Endothelial cell of umbilical vein (primary cell): ENCODE data around the gene SETX. TPM values are rescaled to one million over a fixed set of nuclear protein-coding genes. Genes with fewer than 3 reads are reported as not detected.

Experiments
- BruUV-seq: library from RNA; stranded (reverse); fragments of 400-500 nt; replicated peaks from 2 replicates; lab custom pipeline; 2021; lab: Mats Ljungman, UMichigan
- CTCF ChIA-PET: fragments of 300-600, 350-600 bp; sonication (Branson Sonifier 250); formaldehyde crosslinking; loops from one replicate; lab custom pipeline; 2021; ENCODE audit warnings: antibody characterized with exemption, inconsistent platforms; lab: Charles Lee
- POLR2A ChIA-PET: fragments of 300-600, 350-600 bp; sonication (Branson Sonifier 250); formaldehyde crosslinking; loops from one replicate; lab custom pipeline; 2021; ENCODE audit warnings: antibody characterized with exemption, inconsistent platforms; lab: Charles Lee
- DNase-seq: peaks from one replicate; pipeline ENCODE4 v3.0.0-alpha.2; 2011; ENCODE audit warnings: low read depth, low spot score
- FAIRE-seq: peaks from 2 replicates; lab custom pipeline; 2011; peaks lifted over from hg19 to GRCh38; lab: Jason Lieb, UNC
- H2AFZ ChIP-seq: 2 replicates; pipeline ENCODE4 v1.6.0; 2012; ENCODE audit warnings: low read depth, low read length, control low read depth, inconsistent platforms
- H3K27ac ChIP-seq: 2 replicates; pipeline ENCODE4 v1.5.1; 2011; ENCODE audit warnings: low read depth, mild to moderate bottlenecking, control low read depth, low read length, moderate library complexity; ENCODE audit not compliant: insufficient read depth
- H3K27me3 ChIP-seq, 2 experiments: 2 replicates each; pipeline versions ENCODE4 v1.6.0 to v1.6.1; 2011; ENCODE audit warnings: low read length in 2 of 2, mixed read lengths in 1 of 2; ENCODE audit not compliant: control insufficient read depth in 2 of 2, insufficient read depth in 2 of 2
- H3K36me3 ChIP-seq, 2 experiments: 2 replicates in 1 of 2; 3 replicates in 1 of 2; pipeline ENCODE4 v1.5.1; 2011; ENCODE audit warnings: low read length in 2 of 2, mild to moderate bottlenecking in 1 of 2, moderate library complexity in 1 of 2; ENCODE audit not compliant: control insufficient read depth in 2 of 2, insufficient read depth in 2 of 2; ENCODE audit errors: extremely low read depth in 1 of 2
- H3K4me1 ChIP-seq: 3 replicates; pipeline ENCODE4 v1.5.1; 2011; ENCODE audit warnings: mild to moderate bottlenecking, low read length; ENCODE audit not compliant: control insufficient read depth, insufficient read depth; ENCODE audit errors: extremely low read depth
- H3K4me2 ChIP-seq: 2 replicates; pipeline ENCODE4 v1.6.1; 2011; ENCODE audit warnings: low read length, control low read depth, mixed read lengths; ENCODE audit not compliant: insufficient read depth
- H3K4me3 ChIP-seq, 3 experiments: fragments of 200-600 bp in 1 of 3; sonication (generic), shearing (Covaris generic) in 1 of 3; replicated peaks in 1 of 3; 2 replicates each; pipeline ENCODE4 v1.5.1; 2011 to 2016; ENCODE audit warnings: control low read depth in 3 of 3, low read length in 3 of 3, mild to moderate bottlenecking in 2 of 3, inconsistent platforms in 1 of 3, low read depth in 1 of 3, moderate library complexity in 1 of 3; ENCODE audit not compliant: insufficient read depth in 1 of 3
- H3K79me2 ChIP-seq: 2 replicates; pipeline ENCODE4 v1.6.0; 2012; ENCODE audit warnings: low read length, inconsistent platforms; ENCODE audit not compliant: control insufficient read depth, insufficient read depth
- H3K9ac ChIP-seq: replicated peaks from 2 replicates; pipeline ENCODE3; 2011; ENCODE audit warnings: low read length, control low read depth; ENCODE audit not compliant: insufficient read depth; ENCODE audit errors: extremely low read depth
- H3K9me1 ChIP-seq: replicated peaks from 3 replicates; pipeline ENCODE4 v1.6.0; 2011; ENCODE audit warnings: mild to moderate bottlenecking, low read length; ENCODE audit not compliant: control insufficient read depth, insufficient read depth; ENCODE audit errors: extremely low read depth
- H3K9me3 ChIP-seq: replicated peaks from 2 replicates; pipeline ENCODE4 v1.5.1; 2012; ENCODE audit warnings: low read length, inconsistent platforms; ENCODE audit not compliant: control insufficient read depth, insufficient read depth
- H4K20me1 ChIP-seq: replicated peaks from 2 replicates; pipeline ENCODE3; 2011; ENCODE audit warnings: mild to moderate bottlenecking, low read length; ENCODE audit not compliant: control insufficient read depth, insufficient read depth; ENCODE audit errors: extremely low read depth
- CTCF ChIP-seq, 2 donors: IDR thresholded peaks; 1 replicate in 1 of 2; 2 replicates in 1 of 2; pipeline ENCODE4 v1.5.1; 2011; ENCODE audit warnings: low read length in 2 of 2, mild to moderate bottlenecking in 2 of 2, moderate library complexity in 2 of 2, control low read depth in 1 of 2, inconsistent platforms in 1 of 2, low read depth in 1 of 2; ENCODE audit not compliant: insufficient read depth in 1 of 2; ENCODE audit errors: extremely low read depth in 1 of 2
- EZH2 ChIP-seq: IDR thresholded peaks from 2 replicates; pipeline ENCODE4 v1.6.1; 2012; ENCODE audit warnings: borderline replicate concordance, low read depth, mild to moderate bottlenecking, moderate library complexity, low read length, inconsistent platforms; ENCODE audit not compliant: severe bottlenecking
- FOS ChIP-seq: IDR thresholded peaks from 2 replicates; pipeline ENCODE4 v1.6.1; 2011; ENCODE audit warnings: mild to moderate bottlenecking, low read length, moderate library complexity, borderline replicate concordance; ENCODE audit not compliant: insufficient read depth
- GATA2 ChIP-seq: IDR thresholded peaks from 2 replicates; pipeline ENCODE4 v1.7.0; 2011; ENCODE audit warnings: low read depth, mild to moderate bottlenecking, moderate library complexity, mixed read lengths, low read length; ENCODE audit not compliant: insufficient read length, insufficient read depth
- JUN ChIP-seq: IDR thresholded peaks from 2 replicates; pipeline ENCODE4 v1.6.1; 2011; ENCODE audit warnings: borderline replicate concordance, low read depth; ENCODE audit not compliant: insufficient read length, insufficient read depth
- MYC ChIP-seq: IDR thresholded peaks from one replicate; pipeline ENCODE4 v1.6.1; 2011; ENCODE audit warnings: mild to moderate bottlenecking, low read depth, low read length
- POLR2A ChIP-seq: IDR thresholded peaks from 2 replicates; pipeline ENCODE4 v1.6.1; 2012; ENCODE audit warnings: low read depth, mild to moderate bottlenecking, control low read depth, low read length
- POLR2AphosphoS5 ChIP-seq: IDR thresholded peaks from 2 replicates; pipeline ENCODE4 v1.6.1; 2012; ENCODE audit warnings: low read depth, mild to moderate bottlenecking, control low read depth, low read length, moderate library complexity; ENCODE audit not compliant: insufficient read depth
- dilution Hi-C: fragments of 300-500 bp; cut with MboI; formaldehyde crosslinking; loops from one replicate; pipeline ENCODE4 v1.15.0; 2019; ENCODE audit warnings: low sequenced_read_pairs; ENCODE audit not compliant: extremely low pct_ligation_motif_present
- intact Hi-C: fragments of 100-400 bp; cut with micrococcal nuclease; formaldehyde crosslinking; loops from one replicate; pipeline ENCODE4 v1.10.0; 2022
- polyA plus RNA-seq, 4 experiments: library from polyadenylated mRNA; depleted of rRNA in 3 of 4; stranded (reverse) in 3 of 4; unstranded in 1 of 4; fragments of >200 nt; gene quantifications; 2 replicates each; pipeline versions ENCODE4 v1.2.1 to v1.2.3, GENCODE V29; 2011 to 2012; ENCODE audit warnings: missing spikeins in 1 of 4
- total RNA-seq: library from RNA; stranded (reverse); gene quantifications from 2 replicates; pipeline ENCODE4 v1.2.3, GENCODE V29; 2021
- TF ChIP-seq, protein P1 (sequence below): IDR thresholded peaks from 2 replicates; pipeline ENCODE4 v1.6.1; 2011; ENCODE audit not compliant: insufficient read depth, insufficient read length

SETX gene
- total and polyA plus RNA-seq, 2 donors (not counting 3 experiments of a cell fraction or from before 2014, with no cell fraction given) = 20.9 to 47.7 TPM

DNA sequence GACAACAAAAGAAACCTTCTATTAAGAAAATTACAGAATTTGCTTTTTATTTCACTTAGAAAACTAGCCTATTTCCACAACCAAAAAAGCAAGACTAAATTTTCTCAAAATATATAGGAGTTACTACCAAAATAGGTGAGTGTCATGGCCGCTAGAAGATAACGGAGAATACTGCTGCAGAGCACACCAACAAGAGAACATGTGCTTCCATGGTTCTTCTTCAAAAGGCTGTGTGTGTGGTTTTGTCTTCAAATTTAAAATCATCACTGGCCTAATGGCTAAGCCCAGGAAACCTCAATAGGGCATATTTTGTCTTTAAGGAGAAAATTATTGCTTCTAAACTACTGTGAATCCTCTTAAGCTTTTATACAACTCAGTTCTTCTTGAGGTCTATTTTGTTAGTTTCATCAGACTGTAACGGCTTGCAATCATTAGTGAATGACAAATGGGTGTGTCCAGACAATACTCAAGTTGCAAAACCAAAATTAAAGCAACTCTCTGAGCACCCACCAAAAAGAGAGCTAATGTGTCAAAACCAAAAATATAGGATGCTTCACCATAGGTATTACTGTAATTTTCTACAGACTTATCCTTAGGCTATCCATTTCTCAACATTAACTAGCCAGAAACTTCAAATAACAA, 3.3 kb downstream of the SETX start:
- POLR2A ChIA-PET = no interaction called here
- peak overlapping the region; percentile 13 to 60 (median 20) for H3K4me3 ChIP-seq
- peaks cover 10 to 14% of the 10 kb centered on the region in 2 experiments for H3K36me3 ChIP-seq
- H3K79me2 ChIP-seq = peaks cover 41% of the 10 kb centered on the region
- H3K27ac ChIP-seq = no peak overlapping the region
- FAIRE-seq (no peak), DNase-seq (no peak)
- no peak overlapping the region for H2AFZ ChIP-seq
- peaks cover 33% of the 10 kb centered on the region for H3K4me1 ChIP-seq
- BruUV-seq = no TSS peak
- intact Hi-C loops (loop anchor here (5.0 kb wide), 1 partner anchor 56 kb away; the partner anchor contains the start of gene TTF1), dilution Hi-C loops (no loop called here)
- peak overlapping the region; percentile 91 for H3K4me2 ChIP-seq
- TF ChIP-seq FOS (no peak), JUN (no peak), EZH2 (no peak), GATA2 (no peak), POLR2A (no peak), MYC (no peak), POLR2AphosphoS5 (no peak), CTCF (IDR thresholded peaks at IDR 0.05; ENCODE audit: extremely low read depth in 1 of 2, insufficient read depth in 1 of 2, low read depth in 1 of 2, low read length in 2 of 2) (no peak)
- TF ChIP-seq, protein P1, sequence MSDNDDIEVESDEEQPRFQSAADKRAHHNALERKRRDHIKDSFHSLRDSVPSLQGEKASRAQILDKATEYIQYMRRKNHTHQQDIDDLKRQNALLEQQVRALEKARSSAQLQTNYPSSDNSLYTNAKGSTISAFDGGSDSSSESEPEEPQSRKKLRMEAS = no peak
- CTCF ChIA-PET = interaction anchor here (1.0 to 1.4 kb wide), 2 partner anchors 14 to 21 kb away, joined by 4 to 5 read pairs; no protein-coding TSS in a partner anchor
- H3K27me3 ChIP-seq = no peaks in the 10 kb centered on the region
- H3K9ac ChIP-seq = no peak overlapping the region
- H3K9me3 ChIP-seq = no peaks in the 10 kb centered on the region
- H3K9me1 ChIP-seq = no peaks in the 10 kb centered on the region
- H4K20me1 ChIP-seq = no peaks in the 10 kb centered on the region
